Amniotic epithelial cell (primary cell): ENCODE results near the gene OR52K2.
"Not testable (repeated sequence)": the region's sequence is repeated elsewhere in the genome, so short reads cannot be mapped to it uniquely, and the experiment has no call there.

Experiments
- DNase-seq: peaks from one replicate; pipeline ENCODE4 v3.0.0-alpha.2; 2010; ENCODE audit warnings: low read depth

The OR52K2 gene

GRCh38 chr11:4480577-4481239, 31.6 kb downstream of the OR52K2 start:
- DNase-seq = no peak

DNA sequence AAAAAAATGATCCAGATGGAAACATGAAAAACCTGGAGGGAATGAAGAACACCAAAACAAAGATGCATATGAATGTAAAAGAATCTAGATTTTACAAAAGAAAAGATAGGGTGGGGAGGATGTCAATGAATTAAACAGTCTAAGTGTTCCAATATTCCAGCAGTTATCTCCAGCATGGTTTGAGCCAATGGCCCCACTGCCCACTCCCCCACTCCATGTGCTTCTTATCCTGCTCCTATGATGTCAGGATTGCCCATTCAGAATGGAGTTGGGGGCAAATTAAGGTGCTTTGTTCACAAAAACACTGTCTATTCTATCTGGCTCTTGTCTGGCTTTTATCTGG, 32.1 kb downstream of the OR52K2 start:
- no peak for DNase-seq

GRCh38 chr11:4482445-4482844, 33.4 kb downstream of the OR52K2 start, which contains the start of gene OR52K1:
Gene OR52K1, plus strand, starts transcription at chr11:4482646. Its CDS starts 6,255 bp downstream, at chr11:4488901.
- DNase-seq = no peak

GRCh38 chr11:4484310-4484709, 35.2 kb downstream of the OR52K2 start:
- no peak for DNase-seq

- DNase-seq = not testable (repeated sequence)
Measured at GRCh38 chr11:4491405-4491804, 42.3 kb downstream of the OR52K2 start.

DNA sequence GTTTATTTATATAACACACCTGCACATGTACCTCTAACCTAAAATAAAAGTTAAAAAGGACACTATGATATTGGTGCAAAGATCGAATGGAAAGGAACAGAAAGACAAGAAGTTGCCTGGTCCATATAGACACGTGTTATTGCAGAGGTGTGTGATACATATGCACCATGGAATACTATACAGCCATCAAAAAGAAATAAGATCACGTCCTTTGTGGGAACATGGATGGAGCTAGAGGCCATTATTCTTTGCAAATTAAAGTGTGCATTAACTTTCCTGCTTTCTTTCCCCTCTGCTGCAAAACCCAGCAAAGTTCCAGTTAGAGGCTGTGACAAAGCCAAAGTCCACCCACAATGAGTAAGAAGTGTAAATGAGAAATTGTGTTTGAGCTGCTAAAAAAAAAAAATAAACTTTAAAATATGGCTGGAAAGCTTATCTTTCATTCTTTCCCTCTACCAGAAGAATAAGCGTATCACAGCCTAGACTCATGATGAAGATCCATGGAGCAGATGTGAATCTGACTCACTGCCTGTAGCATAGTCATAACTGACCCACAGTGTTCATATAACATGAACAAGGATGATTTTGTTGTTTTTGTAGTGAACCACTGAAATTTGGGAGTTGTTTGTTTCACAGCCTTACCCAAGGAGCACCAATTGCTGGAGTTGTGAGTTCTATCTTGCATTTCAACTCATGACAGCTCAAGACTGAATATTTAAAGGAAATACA, 42.9 kb downstream of the OR52K2 start:
- DNase-seq = no peak

DNA sequence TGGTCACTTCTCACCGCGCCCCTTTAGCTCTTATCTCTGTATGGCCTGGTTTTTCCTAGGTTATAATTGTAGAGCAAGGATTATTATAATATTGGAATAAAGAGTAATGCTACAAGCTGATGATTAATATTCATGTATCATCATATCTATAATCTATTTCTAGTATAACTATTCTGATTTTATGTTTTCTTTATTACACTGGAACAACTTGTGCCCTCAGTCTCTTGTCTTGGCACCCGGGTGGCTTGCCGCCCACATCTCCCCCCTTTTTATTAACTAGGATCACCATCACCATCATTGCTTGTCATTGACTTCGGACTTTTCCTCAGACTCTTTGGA, 44.4 kb downstream of the OR52K2 start:
- DNase-seq = no peak

DNA sequence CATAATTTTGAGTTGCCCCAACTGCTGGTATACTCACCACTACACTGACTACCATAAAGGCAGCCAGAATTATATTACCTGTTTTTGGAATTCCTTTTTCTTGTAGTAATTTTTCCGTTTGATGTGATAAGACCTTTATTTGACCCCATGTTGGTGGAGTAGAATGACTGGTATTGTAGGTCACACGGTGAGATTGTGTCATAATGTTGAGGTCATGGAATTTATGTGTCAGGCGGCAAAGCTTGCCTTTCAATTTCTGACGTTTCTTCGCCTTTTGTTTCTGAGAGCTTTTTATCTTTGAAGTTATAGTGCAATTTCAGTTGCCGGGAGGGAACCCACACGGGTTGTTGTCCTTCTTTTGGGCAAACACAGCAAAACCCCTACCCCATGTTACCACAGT, 46.4 kb downstream of the OR52K2 start:
- DNase-seq = no peak

DNA sequence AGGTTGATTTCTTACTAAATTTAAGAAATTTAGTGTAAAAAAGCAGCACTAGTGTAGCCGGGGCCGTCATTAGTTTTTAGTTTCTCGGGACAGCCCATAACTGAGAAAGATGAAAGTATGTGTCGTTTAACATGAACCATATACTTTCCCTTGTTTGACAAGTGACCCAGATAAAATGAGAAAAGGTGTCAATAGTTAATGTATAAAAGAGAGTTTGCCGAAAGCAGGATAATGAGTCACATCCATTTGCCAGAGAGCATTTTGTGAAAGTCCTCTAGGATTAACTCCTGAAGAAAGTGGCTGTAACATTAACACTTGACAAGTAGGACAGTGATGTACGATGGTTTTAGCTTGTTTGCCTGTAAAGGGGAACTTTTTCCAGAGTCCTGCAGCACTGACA, 46.9 kb downstream of the OR52K2 start:
- DNase-seq = no peak

DNA sequence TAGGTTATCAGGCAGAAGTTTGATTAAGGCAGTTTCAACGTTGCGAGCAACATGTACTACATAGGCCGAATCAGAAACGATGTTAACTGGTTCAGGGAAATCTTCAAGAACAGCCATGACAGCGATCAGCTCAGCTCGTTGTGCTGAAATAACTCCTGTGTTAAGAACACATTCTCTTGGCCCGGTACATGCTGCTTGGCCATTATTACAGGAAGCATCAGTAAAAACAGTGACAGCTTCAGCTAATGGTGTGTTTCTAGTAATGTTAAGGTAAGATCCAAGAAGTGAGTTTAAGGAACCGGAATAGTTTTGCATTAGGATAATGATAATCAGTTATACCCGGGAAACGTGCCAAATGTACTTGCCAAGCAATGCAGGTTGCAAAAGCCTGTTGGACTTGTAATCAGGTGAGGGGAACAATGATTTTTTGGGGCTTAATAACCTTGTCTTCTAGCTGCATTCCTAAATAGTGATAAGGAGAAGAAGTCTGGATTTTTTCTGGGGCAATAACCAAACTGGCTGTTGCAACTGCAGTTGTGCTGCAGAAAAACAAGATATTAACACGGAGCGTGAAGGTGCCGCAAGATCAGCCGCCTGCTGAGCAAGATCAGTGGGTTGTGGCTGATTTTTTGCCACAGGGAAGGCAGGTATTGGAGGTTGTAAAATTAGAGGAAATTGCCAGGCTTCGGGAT, 47.6 kb downstream of the OR52K2 start:
- DNase-seq = no peak
